ENCODE results near the gene TMEM168.
"Not testable (repeated sequence)": the region's sequence is repeated elsewhere in the genome, so short reads cannot be mapped to it uniquely, and the experiment has no call there.

TMEM168 gene

GRCh38 chr7:112781558-112781957, 8.6 kb downstream of the TMEM168 start:
- no peak for DNase-seq (ENCODE audit: low spot score)

GRCh38 chr7:112781110-112781509, 9.1 kb downstream of the TMEM168 start:
- no peak for DNase-seq (ENCODE audit: low spot score)

- no peak for DNase-seq (ENCODE audit: low spot score)
Observed at GRCh38 chr7:112779667-112780066, 10.5 kb downstream of the TMEM168 start.

- no peak for DNase-seq (ENCODE audit: low spot score)
Observed at GRCh38 chr7:112777406-112777805, 12.8 kb downstream of the TMEM168 start.

GRCh38 chr7:112771166-112771565, 19.0 kb downstream of the TMEM168 start:
- DNase-seq (ENCODE audit: low spot score), result no peak

GRCh38 chr7:112770051-112770450, 20.1 kb downstream of the TMEM168 start:
- no peak for DNase-seq (ENCODE audit: low spot score)

- no peak for DNase-seq (ENCODE audit: low spot score)
Observed at GRCh38 chr7:112765105-112765504, 25.1 kb downstream of the TMEM168 start.

GRCh38 chr7:112763996-112764395, 26.2 kb downstream of the TMEM168 start:
- no peak for DNase-seq (ENCODE audit: low spot score)

- no peak for DNase-seq (ENCODE audit: low spot score)
Observed at GRCh38 chr7:112763298-112763697, 26.9 kb downstream of the TMEM168 start.

GRCh38 chr7:112759905-112760304, 30.3 kb downstream of the TMEM168 start:
- DNase-seq (ENCODE audit: low spot score), result no peak

- DNase-seq (ENCODE audit: low spot score), result no peak
Observed at GRCh38 chr7:112757337-112757736, 32.9 kb downstream of the TMEM168 start.

- DNase-seq (ENCODE audit: low spot score), result no peak
Observed at GRCh38 chr7:112753298-112753697, 36.9 kb downstream of the TMEM168 start.

- DNase-seq (ENCODE audit: low spot score), result no peak
Observed at GRCh38 chr7:112752576-112752975, 37.6 kb downstream of the TMEM168 start.

- no peak for DNase-seq (ENCODE audit: low spot score)
Observed at GRCh38 chr7:112749775-112750174, 40.4 kb downstream of the TMEM168 start.

- no peak for DNase-seq (ENCODE audit: low spot score)
Observed at GRCh38 chr7:112748381-112748780, 41.8 kb downstream of the TMEM168 start.

- no peak for DNase-seq (ENCODE audit: low spot score)
Observed at GRCh38 chr7:112745635-112746034, 44.6 kb downstream of the TMEM168 start.

GRCh38 chr7:112744818-112745217, 45.4 kb downstream of the TMEM168 start:
- DNase-seq (ENCODE audit: low spot score), result no peak

- no peak for DNase-seq (ENCODE audit: low spot score)
Observed at GRCh38 chr7:112743811-112744210, 46.4 kb downstream of the TMEM168 start.

GRCh38 chr7:112740667-112741066, 49.5 kb downstream of the TMEM168 start:
- no peak for DNase-seq (ENCODE audit: low spot score)

- no peak for DNase-seq (ENCODE audit: low spot score)
Observed at GRCh38 chr7:112739436-112740180, 50.6 kb downstream of the TMEM168 start.

GRCh38 chr7:112735261-112735660, 54.9 kb downstream of the TMEM168 start:
- no peak for DNase-seq (ENCODE audit: low spot score)

GRCh38 chr7:112731324-112731723, 58.9 kb downstream of the TMEM168 start:
- not testable (repeated sequence) for DNase-seq (ENCODE audit: low spot score)

GRCh38 chr7:112726076-112726475, 64.1 kb downstream of the TMEM168 start:
- DNase-seq (ENCODE audit: low spot score), result no peak

- no peak for DNase-seq (ENCODE audit: low spot score)
Observed at GRCh38 chr7:112723416-112723815, 66.8 kb downstream of the TMEM168 start.
